Right lobe of liver (tissue), 6 donors: ENCODE measurements around the gene PTPRN2. TPM values are rescaled to one million over a fixed set of nuclear protein-coding genes. Genes with fewer than 3 reads are reported as not detected.
A peak's percentile ranks its signal among the peaks of the same experiment; 100 is the strongest.

ENCODE experiments used
- ATAC-seq, 4 donors: fragments of 200-7000 bp; cut with Tn5 transposase; one replicate each; pipeline ENCODE4 v1.9.1; 2020; ENCODE audit warnings: mild to moderate bottlenecking in 4 of 4, moderate library complexity in 4 of 4
- DNase-seq, 3 donors: peaks; one replicate each; pipeline ENCODE4 v3.0.0-alpha.2; 2020
- H3K27ac ChIP-seq, 3 donors: fragments of 200-600 bp; one replicate each; pipeline ENCODE4 v1.8.0; 2022
- H3K27me3 ChIP-seq, 2 donors: fragments of 200-600 bp; one replicate each; pipeline ENCODE4 v1.8.0; 2022
- H3K36me3 ChIP-seq, 4 donors: fragments of 200-600 bp; sonication (generic) in 1 of 4; one replicate each; pipeline versions ENCODE4 v1.5.1 to v1.8.0; 2017 to 2022; ENCODE audit warnings: control low read depth in 1 of 4
- H3K4me1 ChIP-seq, 4 donors: fragments of 200-600 bp; sonication (generic) in 1 of 4; one replicate each; pipeline versions ENCODE4 v1.5.1 to v1.8.0; 2017 to 2022; ENCODE audit warnings: control low read depth in 1 of 4
- H3K4me3 ChIP-seq, 3 donors: fragments of 200-600 bp; one replicate each; pipeline ENCODE4 v1.8.0; 2022
- H3K9me3 ChIP-seq, 4 donors: fragments of 200-600 bp; sonication (generic) in 1 of 4; one replicate each; pipeline versions ENCODE4 v1.5.1 to v1.8.0; 2017 to 2022; ENCODE audit warnings: control low read depth in 1 of 4
- POLR2A ChIP-seq: fragments of 450-650 bp; IDR thresholded peaks from one replicate; pipeline ENCODE4 v1.6.1; 2017; ENCODE audit warnings: antibody characterized with exemption, mild to moderate bottlenecking
- WGBS: methylation state at CpG from one replicate; pipeline ENCODE4 v1.1.6; 2018; ENCODE audit warnings: low coverage, low lambda C conversion rate; ENCODE audit not compliant: insufficient coverage; ENCODE audit errors: missing lambda C conversion rate; 5-methylcytosine and 5-hydroxymethylcytosine counted together
- intact Hi-C, 2 donors: fragments of 100-400 bp; cut with DNase I; formaldehyde crosslinking; loops; one replicate each; pipeline versions ENCODE4 v1.11.2 to v1.14.1; 2022
- total RNA-seq, 6 experiments: library from RNA; depleted of rRNA in 2 of 6; stranded (reverse); fragments of >200 nt in 2 of 6; fragmentation: NEBNext Ultra II Directional in 3 of 6; extraction: Animal tissue kit (Norgen Biotek cat#: 25700) in 3 of 6; gene quantifications; one replicate each; pipeline versions ENCODE4 v1.1.0 to v1.2.4, GENCODE V29; 2016 to 2023
- TF ChIP-seq, protein P1 (sequence below), 4 donors: fragments of 200-600 bp in 3 of 4; fragments of 450-650 bp in 1 of 4; IDR thresholded peaks; one replicate each; pipeline versions ENCODE4 v1.5.1 to v1.8.0; 2016 to 2022; ENCODE audit warnings: antibody characterized with exemption in 4 of 4, mild to moderate bottlenecking in 2 of 4
- donor health status: DM: no; HTN: yes; CAD: no.
- donor health status: DM: no; HTN: no; CAD: no.
- donor health status: DM: no; HTN: no; CAD: no.
- donor health status: DM: no; HTN: yes; CAD: no.
- donor health status: DM: no; HTN: yes; CAD: no.

Gene PTPRN2
- total RNA-seq, 6 experiments from 2014 or later = 0.15 to 0.87 (median 0.67) TPM

DNA sequence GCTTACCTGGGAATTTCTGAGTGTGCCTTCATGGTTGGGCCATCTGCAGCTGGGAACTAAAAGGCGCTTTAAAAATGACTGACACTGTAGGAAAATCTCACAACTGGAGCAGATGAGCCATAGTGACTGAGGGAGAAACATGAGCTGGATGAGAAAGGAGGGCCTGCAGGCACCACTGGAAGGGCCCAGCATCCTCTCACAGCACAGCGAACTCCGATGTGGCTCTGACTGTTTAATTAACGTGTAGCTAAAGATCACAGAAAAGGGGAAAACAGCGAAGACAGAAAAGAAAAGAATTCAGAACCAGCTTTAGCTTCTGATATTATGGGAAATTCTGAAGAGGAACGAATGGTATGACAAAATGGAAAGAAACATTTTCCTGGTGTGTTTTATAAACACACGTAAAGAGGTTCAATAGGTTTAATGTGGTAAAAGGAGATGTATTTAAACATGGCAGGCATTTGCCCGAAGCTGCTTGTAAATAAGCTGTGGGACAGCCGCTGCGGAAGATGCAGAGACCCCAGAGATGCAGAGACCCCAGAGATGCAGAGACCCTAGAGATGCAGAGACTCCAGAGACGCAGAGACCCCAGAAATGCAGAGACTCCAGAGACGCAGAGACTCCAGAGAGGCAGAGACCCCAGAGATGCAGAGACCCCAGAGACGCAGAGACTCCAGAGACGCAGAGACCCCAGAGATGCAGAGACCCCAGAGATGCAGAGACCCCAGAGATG lies 534.3 kb downstream of the PTPRN2 start:
- intact Hi-C loops = no loop called here
- no peaks in the 10 kb centered on the region for H3K27me3 ChIP-seq
- H3K36me3 ChIP-seq = no peaks in the 10 kb centered on the region
- H3K27ac ChIP-seq = no peak overlapping the region
- H3K4me1 ChIP-seq = no peaks in the 10 kb centered on the region
- TF ChIP-seq, protein P1, sequence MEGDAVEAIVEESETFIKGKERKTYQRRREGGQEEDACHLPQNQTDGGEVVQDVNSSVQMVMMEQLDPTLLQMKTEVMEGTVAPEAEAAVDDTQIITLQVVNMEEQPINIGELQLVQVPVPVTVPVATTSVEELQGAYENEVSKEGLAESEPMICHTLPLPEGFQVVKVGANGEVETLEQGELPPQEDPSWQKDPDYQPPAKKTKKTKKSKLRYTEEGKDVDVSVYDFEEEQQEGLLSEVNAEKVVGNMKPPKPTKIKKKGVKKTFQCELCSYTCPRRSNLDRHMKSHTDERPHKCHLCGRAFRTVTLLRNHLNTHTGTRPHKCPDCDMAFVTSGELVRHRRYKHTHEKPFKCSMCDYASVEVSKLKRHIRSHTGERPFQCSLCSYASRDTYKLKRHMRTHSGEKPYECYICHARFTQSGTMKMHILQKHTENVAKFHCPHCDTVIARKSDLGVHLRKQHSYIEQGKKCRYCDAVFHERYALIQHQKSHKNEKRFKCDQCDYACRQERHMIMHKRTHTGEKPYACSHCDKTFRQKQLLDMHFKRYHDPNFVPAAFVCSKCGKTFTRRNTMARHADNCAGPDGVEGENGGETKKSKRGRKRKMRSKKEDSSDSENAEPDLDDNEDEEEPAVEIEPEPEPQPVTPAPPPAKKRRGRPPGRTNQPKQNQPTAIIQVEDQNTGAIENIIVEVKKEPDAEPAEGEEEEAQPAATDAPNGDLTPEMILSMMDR (IDR thresholded peaks at IDR 0.05) = no peak
- TF ChIP-seq POLR2A = no peak
- WGBS = 76% methylated on average over 10 of the region's 14 CpGs
- ATAC-seq (no peak), DNase-seq (no peak)
- no peaks in the 10 kb centered on the region for H3K9me3 ChIP-seq
- H3K4me3 ChIP-seq = no peak overlapping the region

DNA sequence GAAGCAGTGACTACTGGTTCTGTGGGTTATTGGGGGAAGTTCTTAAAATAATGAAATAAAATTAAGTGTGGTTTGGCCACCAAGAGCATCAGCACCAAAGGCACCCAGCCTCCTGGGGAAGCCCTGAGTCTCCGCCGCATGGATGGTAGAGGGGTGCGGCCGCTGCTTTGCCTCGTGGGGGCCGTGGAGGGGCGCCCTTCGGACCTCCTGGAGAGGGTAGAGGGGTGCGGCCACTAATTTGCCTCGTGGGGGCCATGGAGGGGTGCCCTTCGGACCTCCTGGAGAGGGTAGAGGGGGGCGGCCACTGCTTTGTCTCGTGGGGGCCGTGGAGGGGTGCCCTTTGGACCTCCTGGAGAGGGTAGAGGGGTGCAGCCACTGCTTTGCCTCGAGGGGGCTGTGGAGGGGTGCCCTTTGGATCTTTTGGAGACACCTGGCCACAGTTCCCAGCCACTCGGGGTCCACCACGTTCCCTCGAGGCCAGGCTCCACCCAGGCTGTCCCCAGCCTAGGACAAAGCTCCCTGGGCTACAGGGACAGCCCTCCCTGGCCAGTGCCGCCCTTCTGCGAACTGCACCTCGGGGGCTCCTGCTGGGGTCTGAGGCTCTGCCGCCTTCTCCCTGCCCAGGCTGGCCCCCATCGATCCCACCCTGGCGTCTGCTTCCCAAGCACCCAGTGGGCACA lies 535.1 kb downstream of the PTPRN2 start:
- Histone ChIP-seq H3K27me3 (no peaks in the 10 kb centered on the region), H3K27ac (no peak overlapping the region), H3K4me3 (no peak overlapping the region), H3K4me1 (no peaks in the 10 kb centered on the region), H3K9me3 (no peaks in the 10 kb centered on the region), H3K36me3 (no peaks in the 10 kb centered on the region)
- WGBS = 75% methylated on average over 5 of the region's 24 CpGs
- intact Hi-C loops = no loop called here
- DNase-seq = peak in 1 of 3 donors; percentile 39
- TF ChIP-seq POLR2A = no peak
- TF ChIP-seq, protein P1 (IDR thresholded peaks at IDR 0.05) = no peak
- peak in 1 of 4 donors; percentile 39 for ATAC-seq

DNA sequence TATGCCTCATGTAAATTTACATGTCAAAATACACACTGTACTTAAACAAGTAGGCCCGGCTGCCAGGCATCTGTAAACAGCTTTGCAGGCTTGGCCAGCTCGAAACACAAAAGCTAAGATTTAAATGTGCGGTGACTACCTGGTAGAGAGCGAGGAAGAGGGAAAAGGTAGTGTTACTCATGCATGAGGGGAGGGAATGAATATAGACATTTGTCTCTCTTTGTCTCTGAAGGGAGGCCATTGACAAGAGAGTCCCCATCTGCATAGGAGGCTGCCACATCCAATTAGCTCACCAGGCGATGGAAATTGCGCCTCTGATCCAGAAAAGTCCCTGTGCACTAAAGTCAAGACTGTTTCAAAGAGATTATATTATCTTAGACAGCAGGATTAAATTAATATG lies 535.8 kb downstream of the PTPRN2 start:
- H3K27ac ChIP-seq = no peak overlapping the region
- no peak for DNase-seq
- H3K4me3 ChIP-seq = no peak overlapping the region
- TF ChIP-seq, protein P1 (IDR thresholded peaks at IDR 0.05) = no peak
- TF ChIP-seq POLR2A = no peak
- intact Hi-C loops = no loop called here
- no peaks in the 10 kb centered on the region for H3K27me3 ChIP-seq
- no peaks in the 10 kb centered on the region for H3K4me1 ChIP-seq
- no peaks in the 10 kb centered on the region for H3K9me3 ChIP-seq
- 68% methylated on average over 5 of the region's 6 CpGs for WGBS
- H3K36me3 ChIP-seq = no peaks in the 10 kb centered on the region
- no peak for ATAC-seq

DNA sequence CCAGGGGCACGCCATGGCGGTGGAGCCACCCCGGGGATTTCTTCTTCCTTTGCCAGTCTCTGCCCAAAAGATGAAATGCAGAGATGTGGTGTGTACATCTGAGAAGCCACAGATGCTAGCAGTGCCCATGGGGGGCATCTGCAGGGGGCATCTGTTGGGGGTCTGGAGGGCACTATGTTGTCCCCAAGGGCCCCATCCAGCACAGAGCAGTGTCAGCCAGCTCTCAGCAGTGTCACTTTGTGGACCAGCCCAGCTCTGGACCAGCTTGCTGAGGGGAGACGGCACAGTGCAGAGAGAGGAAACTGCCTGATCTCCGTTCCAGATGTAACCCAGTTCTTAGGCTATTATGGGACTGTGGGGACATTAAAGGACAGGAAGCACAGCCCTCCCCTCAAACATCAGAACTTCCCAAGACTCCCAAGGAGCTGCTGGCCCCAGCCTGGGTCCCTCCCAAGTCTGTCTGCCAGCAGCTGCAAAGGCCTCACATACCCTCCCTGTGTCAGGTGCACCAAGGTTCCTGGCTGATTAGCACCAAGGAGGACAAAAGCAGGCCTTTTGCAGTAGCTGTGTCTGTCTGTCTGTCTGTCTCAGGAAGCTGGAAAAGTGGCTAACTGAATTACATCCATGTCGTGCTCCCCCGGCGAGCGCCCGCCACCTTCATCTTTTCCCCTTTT lies 536.5 kb downstream of the PTPRN2 start:
- H3K4me3 ChIP-seq = no peak overlapping the region
- no peaks in the 10 kb centered on the region for H3K27me3 ChIP-seq
- WGBS = 77% methylated on average over 5 of the region's 10 CpGs
- H3K4me1 ChIP-seq = no peaks in the 10 kb centered on the region
- intact Hi-C loops = no loop called here
- TF ChIP-seq, protein P1 (IDR thresholded peaks at IDR 0.05) = no peak
- no peak for TF ChIP-seq POLR2A
- ATAC-seq (no peak), DNase-seq (peak in 1 of 3 donors; percentile 28)
- H3K36me3 ChIP-seq = no peaks in the 10 kb centered on the region
- no peak overlapping the region for H3K27ac ChIP-seq
- no peaks in the 10 kb centered on the region for H3K9me3 ChIP-seq
